H9 (cell line): Measurements from ENCODE around the gene BTRC. TPM values are rescaled to one million over a fixed set of nuclear protein-coding genes. Genes with fewer than 3 reads are reported as not detected.

Source experiments
- DNase-seq: peaks from one replicate; pipeline ENCODE4 v3.0.0-alpha.2; 2017
- H2AFZ ChIP-seq: one replicate; pipeline ENCODE4 v1.6.1; 2013; ENCODE audit warnings: mild to moderate bottlenecking, low read length, control low read depth, moderate library complexity
- H2AK5ac ChIP-seq: 2 replicates; pipeline ENCODE4 v1.6.1; 2013; ENCODE audit warnings: low read length, control low read depth, mixed read lengths; ENCODE audit not compliant: insufficient read length
- H2BK120ac ChIP-seq: one replicate; pipeline ENCODE4 v1.6.1; 2013; ENCODE audit warnings: low read depth, mild to moderate bottlenecking, low read length, control low read depth, inconsistent platforms; ENCODE audit not compliant: poor library complexity, severe bottlenecking
- H2BK12ac ChIP-seq: 2 replicates; pipeline ENCODE4 v1.6.1; 2013; ENCODE audit warnings: low read length, control low read depth, mixed read lengths, low read depth; ENCODE audit not compliant: insufficient read length
- H2BK15ac ChIP-seq: 2 replicates; pipeline ENCODE4 v1.6.1; 2013; ENCODE audit warnings: low read depth, low read length, control low read depth
- H2BK20ac ChIP-seq: one replicate; pipeline ENCODE4 v1.6.1; 2013; ENCODE audit warnings: low read depth, mild to moderate bottlenecking, low read length, control low read depth, inconsistent platforms; ENCODE audit not compliant: poor library complexity, severe bottlenecking
- H2BK5ac ChIP-seq: 2 replicates; pipeline ENCODE4 v1.6.1; 2013; ENCODE audit warnings: low read length, control low read depth, mixed read lengths; ENCODE audit not compliant: insufficient read length
- H3K14ac ChIP-seq: 2 replicates; pipeline ENCODE4 v1.6.1; 2013; ENCODE audit warnings: low read length, control low read depth; ENCODE audit not compliant: insufficient read depth
- H3K18ac ChIP-seq: 2 replicates; pipeline ENCODE4 v1.6.1; 2013; ENCODE audit warnings: low read depth, mild to moderate bottlenecking, mixed read lengths, low read length, control low read depth; ENCODE audit not compliant: insufficient read length
- H3K23ac ChIP-seq: 2 replicates; pipeline ENCODE4 v1.6.1; 2013; ENCODE audit warnings: low read length, control low read depth, mixed read lengths, low read depth; ENCODE audit not compliant: insufficient read length
- H3K23me2 ChIP-seq: 2 replicates; pipeline ENCODE4 v1.6.1; 2013; ENCODE audit warnings: low read depth, mild to moderate bottlenecking, mixed read lengths, low read length, control low read depth; ENCODE audit not compliant: insufficient read length, poor library complexity, severe bottlenecking
- H3K27ac ChIP-seq: 2 replicates; pipeline ENCODE4 v1.5.1; 2013; ENCODE audit warnings: low read length, control low read depth, mixed read lengths, low read depth; ENCODE audit not compliant: insufficient read length
- H3K27me3 ChIP-seq: 2 replicates; pipeline ENCODE4 v1.6.1; 2013; ENCODE audit warnings: low read length, control low read depth, inconsistent platforms; ENCODE audit not compliant: insufficient read depth
- H3K4ac ChIP-seq: 2 replicates; pipeline ENCODE4 v1.6.1; 2013; ENCODE audit warnings: low read depth, mild to moderate bottlenecking, control low read depth, inconsistent platforms, low read length, moderate library complexity
- H3K4me1 ChIP-seq: 2 replicates; pipeline ENCODE4 v1.6.1; 2013; ENCODE audit warnings: low read length, control low read depth, inconsistent platforms; ENCODE audit not compliant: insufficient read depth
- H3K4me2 ChIP-seq: 2 replicates; pipeline ENCODE4 v1.6.1; 2013; ENCODE audit warnings: low read length, control low read depth, mixed read lengths; ENCODE audit not compliant: insufficient read length, insufficient read depth
- H3K56ac ChIP-seq: 2 replicates; pipeline ENCODE4 v1.6.1; 2013; ENCODE audit warnings: low read depth, mild to moderate bottlenecking, mixed read lengths, low read length, control low read depth; ENCODE audit not compliant: insufficient read length
- H3K79me1 ChIP-seq: 2 replicates; pipeline ENCODE4 v1.6.1; 2013; ENCODE audit warnings: low read depth, mild to moderate bottlenecking, moderate library complexity, low read length, control low read depth, inconsistent platforms; ENCODE audit not compliant: insufficient read depth, poor library complexity, severe bottlenecking
- H3K79me2 ChIP-seq: 2 replicates; pipeline ENCODE4 v1.6.1; 2013; ENCODE audit warnings: low read length, control low read depth, inconsistent platforms; ENCODE audit not compliant: insufficient read depth
- H3K9ac ChIP-seq: 2 replicates; pipeline ENCODE4 v1.6.1; 2013; ENCODE audit warnings: low read length, control low read depth, mixed read lengths; ENCODE audit not compliant: insufficient read length; ENCODE audit errors: extremely low read depth
- H3K9me3 ChIP-seq: one replicate; pipeline ENCODE4 v1.6.1; 2013; ENCODE audit warnings: low read depth, low read length, inconsistent platforms; ENCODE audit not compliant: control insufficient read depth
- H3T11ph ChIP-seq: one replicate; pipeline ENCODE4 v1.6.1; 2013; ENCODE audit warnings: mild to moderate bottlenecking, low read length, control low read depth, inconsistent platforms
- H4K20me1 ChIP-seq: one replicate; pipeline ENCODE4 v1.6.1; 2013; ENCODE audit not compliant: control insufficient read depth, insufficient read length, insufficient read depth
- H4K5ac ChIP-seq: 2 replicates; pipeline ENCODE4 v1.6.1; 2013; ENCODE audit warnings: low read depth, mild to moderate bottlenecking, mixed read lengths, low read length, control low read depth; ENCODE audit not compliant: insufficient read length
- H4K8ac ChIP-seq: replicated peaks from 2 replicates; pipeline ENCODE4 v1.6.1; 2013; ENCODE audit warnings: low read length, control low read depth, mixed read lengths, low read depth; ENCODE audit not compliant: insufficient read length
- H4K91ac ChIP-seq: 2 replicates; pipeline ENCODE4 v1.6.1; 2013; ENCODE audit warnings: low read depth, mild to moderate bottlenecking, moderate library complexity, mixed read lengths, low read length, control low read depth; ENCODE audit not compliant: insufficient read length
- H3K27ac Mint-ChIP-seq, 3 experiments: 2 replicates in 2 of 3; 3 replicates in 1 of 3; pipeline ENCODE4 v1.8.0; 2020 to 2021; ENCODE audit warnings: mixed read lengths in 3 of 3, mild to moderate bottlenecking in 1 of 3, moderate library complexity in 1 of 3
- H3K27me3 Mint-ChIP-seq: 2 replicates; pipeline ENCODE4 v1.8.0; 2021; ENCODE audit warnings: low read depth, mild to moderate bottlenecking, moderate library complexity, mixed read lengths
- H3K36me3 Mint-ChIP-seq, 3 experiments: 2 replicates in 2 of 3; 3 replicates in 1 of 3; pipeline ENCODE4 v1.8.0; 2020 to 2021; ENCODE audit warnings: low read depth in 3 of 3, mixed read lengths in 3 of 3; ENCODE audit not compliant: insufficient read depth in 1 of 3
- H3K4me1 Mint-ChIP-seq, 2 experiments: 2 replicates each; pipeline ENCODE4 v1.8.0; 2020; ENCODE audit warnings: mixed read lengths in 2 of 2
- H3K4me3 Mint-ChIP-seq, 2 experiments: 2 replicates in 1 of 2; 3 replicates in 1 of 2; pipeline ENCODE4 v1.8.0; 2020 to 2021; ENCODE audit warnings: mild to moderate bottlenecking in 2 of 2, mixed read lengths in 2 of 2, moderate library complexity in 1 of 2
- H3K9me3 Mint-ChIP-seq, 2 experiments: 2 replicates in 1 of 2; 3 replicates in 1 of 2; pipeline ENCODE4 v1.8.0; 2020; ENCODE audit warnings: mild to moderate bottlenecking in 2 of 2, mixed read lengths in 2 of 2, moderate library complexity in 1 of 2
- CTCF ChIP-seq: fragments of 200-600 bp; sonication (generic); conservative IDR thresholded peaks from 3 replicates; pipeline ENCODE4 v1.8.0; 2021; ENCODE audit warnings: antibody characterized with exemption, mild to moderate bottlenecking
- WGBS: extraction: QIAGEN DNeasy Blood & Tissue Kit; methylation state at CpG from one replicate; pipeline ENCODE4 v1.1.7; 2013; ENCODE audit warnings: missing lambda C conversion rate, low lambda C conversion rate, mixed read lengths; ENCODE audit not compliant: insufficient read length; ENCODE audit errors: extremely low coverage; 5-methylcytosine and 5-hydroxymethylcytosine counted together
- total RNA-seq: library from RNA; stranded (reverse); gene quantifications from 2 replicates; pipeline ENCODE4 v1.2.1, GENCODE V29; 2021

Gene BTRC
- total RNA-seq, 1 experiment from 2014 or later, result 24.2 TPM

- no peak overlapping the region for H4K8ac ChIP-seq
- H2AK5ac ChIP-seq, result no peak overlapping the region
- no peaks in the 10 kb centered on the region for H3K23me2 ChIP-seq
- H2BK20ac ChIP-seq, result no peak overlapping the region
- H3K4me1 ChIP-seq, result no peaks in the 10 kb centered on the region
- H2BK5ac ChIP-seq, result no peak overlapping the region
- H3K4me2 ChIP-seq, result no peak overlapping the region
- no peak overlapping the region for H3K4ac ChIP-seq
- no peaks in the 10 kb centered on the region for H3K9me3 ChIP-seq
- H3K23ac ChIP-seq, result no peak overlapping the region
- Mint-ChIP-seq H3K4me3 (no peak overlapping the region), H3K4me1 (peaks cover 8% of the 10 kb centered on the region in 2 experiments), H3K27me3 (no peaks in the 10 kb centered on the region), H3K36me3 (peaks cover 0 to 5% (median 0%) of the 10 kb centered on the region in 3 experiments; a peak in 2 of 7 replicates), H3K9me3 (no peaks in the 10 kb centered on the region), H3K27ac (no peak overlapping the region)
- no peak overlapping the region for H2BK12ac ChIP-seq
- H3K27me3 ChIP-seq, result no peaks in the 10 kb centered on the region
- no peak overlapping the region for H4K5ac ChIP-seq
- no peak for DNase-seq
- TF ChIP-seq CTCF, result no peak
- no peak overlapping the region for H3T11ph ChIP-seq
- no peaks in the 10 kb centered on the region for H4K20me1 ChIP-seq
- no peak overlapping the region for H3K9ac ChIP-seq
- WGBS, result no CpG with 5 or more reads among the region's 7 CpGs
- H3K79me2 ChIP-seq, result no peaks in the 10 kb centered on the region
- H2BK15ac ChIP-seq, result no peak overlapping the region
- no peak overlapping the region for H2AFZ ChIP-seq
- H3K14ac ChIP-seq, result no peak overlapping the region
- no peaks in the 10 kb centered on the region for H3K79me1 ChIP-seq
- H4K91ac ChIP-seq, result no peak overlapping the region
- no peak overlapping the region for H3K56ac ChIP-seq
- H2BK120ac ChIP-seq, result no peak overlapping the region
- no peak overlapping the region for H3K18ac ChIP-seq
- H3K27ac ChIP-seq, result no peak overlapping the region
Measured at GRCh38 chr10:101364721-101365120, 10.8 kb downstream of the BTRC start.
